HepG2 (cell line): Measurements from ENCODE around the gene MAJIN. TPM values are rescaled to one million over a fixed set of nuclear protein-coding genes. Genes with fewer than 3 reads are reported as not detected.
A peak's percentile ranks its signal among the peaks of the same experiment; 100 is the strongest.

Experiments used
- ARID2 ChIP-seq: sonication (generic); formaldehyde crosslinking; IDR thresholded peaks from 2 replicates; pipeline ENCODE4 v1.8.1; 2022; ENCODE audit warnings: mild to moderate bottlenecking, missing genetic modification reagents, borderline replicate concordance
- ARID5B ChIP-seq: IDR thresholded peaks from 2 replicates; pipeline ENCODE4 v1.4.0; 2020; ENCODE audit warnings: mild to moderate bottlenecking, missing genetic modification reagents
- ELF1 ChIP-seq: sonication (generic); formaldehyde crosslinking; IDR thresholded peaks from 2 replicates; pipeline ENCODE4 v1.4.0; 2020; ENCODE audit warnings: missing genetic modification reagents
- FOXC1 ChIP-seq: sonication (generic); formaldehyde crosslinking; IDR thresholded peaks from 2 replicates; pipeline ENCODE4 v1.8.0; 2022; ENCODE audit warnings: mild to moderate bottlenecking, missing genetic modification reagents, borderline replicate concordance
- FOXK2 ChIP-seq: fragments of 450-650 bp; IDR thresholded peaks from 2 replicates; pipeline ENCODE4 v1.6.1; 2016
- HBP1 ChIP-seq: IDR thresholded peaks from 2 replicates; pipeline ENCODE4 v1.6.1; 2016; ENCODE audit warnings: low read depth, control low read depth
- PHF21A ChIP-seq: sonication (generic); formaldehyde crosslinking; IDR thresholded peaks from 2 replicates; pipeline ENCODE4 v1.5.0; 2020; ENCODE audit warnings: mild to moderate bottlenecking, missing genetic modification reagents
- RBAK ChIP-seq: sonication (generic); formaldehyde crosslinking; IDR thresholded peaks from 2 replicates; pipeline ENCODE4 v1.5.1; 2020; ENCODE audit warnings: mild to moderate bottlenecking, missing genetic modification reagents
- RORA ChIP-seq: sonication (generic); formaldehyde crosslinking; IDR thresholded peaks from 2 replicates; pipeline ENCODE4 v1.5.0; 2020; ENCODE audit warnings: mild to moderate bottlenecking, missing genetic modification reagents, moderate library complexity
- SKI ChIP-seq: fragments of 450-650 bp; IDR thresholded peaks from one replicate; pipeline ENCODE4 v1.6.1; 2018; ENCODE audit warnings: mild to moderate bottlenecking; ENCODE audit not compliant: partially characterized antibody
- SNAPC5 ChIP-seq: sonication (generic); formaldehyde crosslinking; IDR thresholded peaks from 2 replicates; pipeline ENCODE4 v1.8.1; 2023; ENCODE audit warnings: mild to moderate bottlenecking, missing genetic modification reagents, borderline replicate concordance
- SSRP1 ChIP-seq: IDR thresholded peaks from 2 replicates; pipeline ENCODE4 v1.6.1; 2016; ENCODE audit warnings: control low read depth
- THAP9 ChIP-seq: sonication (generic); formaldehyde crosslinking; IDR thresholded peaks from 2 replicates; pipeline ENCODE4; 2020; ENCODE audit warnings: missing genetic modification reagents, mild to moderate bottlenecking, borderline replicate concordance
- THRA ChIP-seq: sonication (generic); formaldehyde crosslinking; IDR thresholded peaks from 2 replicates; pipeline ENCODE4 v1.4.0; 2020; ENCODE audit warnings: missing genetic modification reagents, borderline replicate concordance
- ZNF367 ChIP-seq: sonication (generic); formaldehyde crosslinking; IDR thresholded peaks from 2 replicates; pipeline ENCODE4 v1.4.0; 2020; ENCODE audit warnings: missing genetic modification reagents, borderline replicate concordance
- ZNF441 ChIP-seq: sonication (generic); formaldehyde crosslinking; IDR thresholded peaks from 2 replicates; pipeline ENCODE4 v1.7.0; 2021; ENCODE audit warnings: missing genetic modification reagents, borderline replicate concordance
- ZNF616 ChIP-seq: sonication (generic); formaldehyde crosslinking; IDR thresholded peaks from 2 replicates; pipeline ENCODE4 v1.5.0; 2020; ENCODE audit warnings: low read depth, mild to moderate bottlenecking, missing genetic modification reagents
- ZNF761 ChIP-seq: sonication (generic); formaldehyde crosslinking; conservative IDR thresholded peaks from 2 replicates; pipeline ENCODE4 v1.4.0; 2020; ENCODE audit warnings: mild to moderate bottlenecking, missing genetic modification reagents
- ZNF768 ChIP-seq: sonication (generic); formaldehyde crosslinking; IDR thresholded peaks from 2 replicates; pipeline ENCODE4 v1.4.0; 2020; ENCODE audit warnings: missing genetic modification reagents
- ZNF891 ChIP-seq: sonication (generic); formaldehyde crosslinking; IDR thresholded peaks from 2 replicates; pipeline ENCODE4 v1.5.0; 2020; ENCODE audit warnings: mild to moderate bottlenecking, missing genetic modification reagents
- polyA plus RNA-seq, 8 experiments: library from polyadenylated mRNA; depleted of rRNA in 3 of 8; stranded (reverse) in 7 of 8; unstranded in 1 of 8; fragments of >200 nt; fragmentation: Illumina TruSeq in 4 of 8; extraction: Trizol in 4 of 8; gene quantifications; 2 replicates each; pipeline versions ENCODE4 v1.2.1 to v1.2.3, GENCODE V29; 2011 to 2016; ENCODE audit warnings: low read depth in 4 of 8, missing spikeins in 1 of 8, mixed read lengths in 1 of 8; ENCODE audit not compliant: insufficient read depth in 1 of 8
- total RNA-seq, 5 experiments: library from RNA; depleted of rRNA; stranded (reverse); fragments of >200 nt; fragmentation: Illumina TruSeq; extraction: Trizol; gene quantifications; 2 replicates each; pipeline ENCODE4 v1.2.3, GENCODE V29; 2016; ENCODE audit warnings: low read depth in 1 of 5

The MAJIN gene
- total and polyA plus RNA-seq, 2 of the 13 experiments (the other 11 are each of a cell fraction or from before 2014, with no cell fraction given) = not detected

- TF ChIP-seq HBP1 (CRISPR knock-in tag) (peak; percentile 71; the same call in 1 of the 2 replicates), THAP9 (peak; percentile 52; the same call in 1 of the 2 replicates), ZNF761 (CRISPR knock-in tag) (peak; percentile 55; the same call in 1 of the 2 replicates), RBAK (CRISPR knock-in tag) (no peak), ELF1 (CRISPR knock-in tag) (peak; percentile 86), ZNF441 (peak; percentile 25; the same call in 1 of the 2 replicates), FOXC1 (CRISPR knock-in tag) (no peak), ARID2 (CRISPR knock-in tag) (peak; percentile 64; the same call in 1 of the 2 replicates), ZNF616 (CRISPR knock-in tag) (0 out of 2 replicates have a peak, but pooled peaks have one; percentile 41), SSRP1 (CRISPR knock-in tag) (0 out of 2 replicates have a peak, but pooled peaks have one; percentile 35), ZNF367 (peak; percentile 98), SKI (peak; percentile 13), SNAPC5 (CRISPR knock-in tag) (0 out of 2 replicates have a peak, but pooled peaks have one; percentile 72), FOXK2 (no peak), ARID5B (CRISPR knock-in tag) (peak; percentile 77), RORA (no peak), THRA (peak; percentile 78), ZNF768 (CRISPR knock-in tag) (no peak; the same call in none of the 2 replicates), PHF21A (CRISPR knock-in tag) (peak; percentile 92), ZNF891 (CRISPR knock-in tag) (peak; percentile 89)
Measured at GRCh38 chr11:64996710-64997380, 24.9 kb upstream of the MAJIN start, which contains the start of gene BATF2 (continued).
